Fibroblast of the conjunctiva (primary cell): ENCODE results near the gene ZNF787.
A peak's percentile ranks its signal among the peaks of the same experiment; 100 is the strongest.

ENCODE experiments used
- DNase-seq: peaks from one replicate; pipeline ENCODE4 v3.0.0-alpha.2; 2010; ENCODE audit warnings: low read depth

Gene ZNF787

DNA sequence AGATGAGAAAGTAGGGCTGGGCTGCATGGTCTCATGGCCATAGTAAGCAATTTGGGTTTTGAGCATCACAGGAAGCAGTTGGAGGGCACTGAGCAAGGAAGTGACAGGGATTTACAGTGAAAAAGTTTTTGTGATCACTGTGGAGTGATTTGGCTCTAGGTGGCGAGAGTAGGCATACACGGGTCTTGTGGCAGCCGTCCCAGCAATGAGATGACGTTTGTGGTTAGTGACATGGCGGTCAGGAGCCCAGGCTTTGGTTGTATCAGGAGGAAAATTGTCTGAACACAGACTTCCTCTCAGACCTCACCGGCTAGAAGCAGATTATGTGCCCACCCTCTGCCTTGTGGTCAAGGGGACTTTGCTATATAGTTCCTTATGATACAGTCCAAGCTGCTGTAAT, 23.3 kb upstream of the ZNF787 start:
- DNase-seq: no peak

DNA sequence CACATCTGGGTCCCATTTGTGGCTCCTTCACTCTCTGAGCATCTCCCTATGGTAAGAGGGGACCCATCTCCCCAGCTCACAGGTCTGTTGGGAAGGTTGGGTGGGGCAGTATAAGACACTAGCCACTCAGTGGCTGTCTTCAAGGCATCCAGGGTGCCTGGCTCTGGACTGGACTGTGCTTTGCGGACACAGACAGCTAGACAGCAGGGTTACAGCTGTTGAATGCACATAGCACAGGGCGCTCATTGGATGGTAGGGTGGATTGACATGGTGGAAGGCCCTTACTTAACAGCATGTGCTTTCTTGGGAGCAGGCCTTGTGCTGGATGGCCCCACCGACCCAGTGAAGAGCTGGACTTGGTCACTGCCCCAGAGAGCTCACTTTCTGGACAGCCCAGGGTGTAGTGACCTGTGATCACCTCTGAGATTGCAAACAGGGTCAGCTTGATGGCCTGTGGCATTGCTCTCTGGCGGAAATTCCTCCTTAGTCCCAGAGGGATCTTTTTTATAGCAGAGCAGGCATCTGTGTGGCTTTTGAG, 21.9 kb upstream of the ZNF787 start:
- no peak for DNase-seq

DNA sequence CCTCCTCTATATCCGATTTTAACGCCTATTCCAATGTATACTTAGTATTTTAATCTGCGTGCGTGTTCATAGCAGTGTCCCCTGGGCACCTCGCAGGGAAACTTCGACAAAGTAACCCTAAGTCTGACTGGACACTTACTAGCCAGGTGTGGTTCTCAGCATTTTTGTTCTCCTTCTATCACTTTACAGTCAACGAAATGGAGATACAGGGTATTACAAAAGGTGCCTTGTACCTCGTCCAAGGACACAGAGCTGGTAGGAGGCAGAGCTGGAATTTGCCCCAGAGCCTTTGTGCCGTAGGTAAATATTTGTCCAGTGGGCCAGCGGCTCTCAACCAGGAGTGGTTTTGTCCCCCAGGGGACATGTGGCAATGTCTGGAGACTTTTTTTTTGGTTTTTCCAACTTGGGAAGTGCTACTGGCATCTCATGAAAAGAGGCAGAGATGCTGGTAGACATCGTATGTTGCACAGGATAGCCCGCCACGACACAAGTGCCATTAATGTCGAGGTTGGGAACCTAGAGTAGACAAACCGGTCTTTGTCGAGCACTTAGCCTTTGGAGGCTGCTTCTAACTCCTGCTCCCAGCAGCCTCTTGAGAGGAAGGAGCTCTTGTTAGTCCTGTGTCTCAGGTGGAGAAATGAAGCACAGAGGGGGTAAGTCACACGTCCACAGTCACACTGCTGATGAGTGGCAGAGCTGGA, 21.1 kb upstream of the ZNF787 start:
- no peak for DNase-seq

DNA sequence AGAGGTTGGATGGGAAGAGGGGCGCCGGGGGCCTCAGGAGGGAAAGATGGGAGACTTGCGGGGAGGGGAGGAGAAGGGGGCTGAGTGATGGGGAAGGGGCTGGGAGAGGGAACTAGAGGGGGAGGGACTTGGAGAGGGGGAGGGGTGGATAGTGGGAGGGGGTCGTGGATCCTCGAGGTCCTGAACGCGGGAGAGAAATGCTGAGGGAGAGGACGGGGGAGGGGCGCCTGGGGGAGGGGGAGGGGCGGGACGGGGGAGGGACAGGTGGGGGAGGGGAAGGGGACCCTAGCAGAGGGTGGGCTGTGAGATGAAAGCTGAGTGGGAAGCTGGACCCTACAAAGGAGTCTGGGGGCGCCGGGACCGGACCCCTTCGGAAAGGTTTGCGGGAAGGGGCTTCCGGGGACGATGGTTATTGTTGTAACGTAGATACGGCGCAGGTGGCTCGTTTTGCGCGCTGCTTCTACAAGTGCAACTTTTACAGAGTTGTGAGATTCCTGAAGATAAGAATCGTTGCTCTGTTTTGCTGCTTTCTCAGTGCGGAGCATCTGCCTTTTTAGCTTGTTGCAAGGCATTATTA, 20.4 kb upstream of the ZNF787 start:
- DNase-seq: no peak

DNA sequence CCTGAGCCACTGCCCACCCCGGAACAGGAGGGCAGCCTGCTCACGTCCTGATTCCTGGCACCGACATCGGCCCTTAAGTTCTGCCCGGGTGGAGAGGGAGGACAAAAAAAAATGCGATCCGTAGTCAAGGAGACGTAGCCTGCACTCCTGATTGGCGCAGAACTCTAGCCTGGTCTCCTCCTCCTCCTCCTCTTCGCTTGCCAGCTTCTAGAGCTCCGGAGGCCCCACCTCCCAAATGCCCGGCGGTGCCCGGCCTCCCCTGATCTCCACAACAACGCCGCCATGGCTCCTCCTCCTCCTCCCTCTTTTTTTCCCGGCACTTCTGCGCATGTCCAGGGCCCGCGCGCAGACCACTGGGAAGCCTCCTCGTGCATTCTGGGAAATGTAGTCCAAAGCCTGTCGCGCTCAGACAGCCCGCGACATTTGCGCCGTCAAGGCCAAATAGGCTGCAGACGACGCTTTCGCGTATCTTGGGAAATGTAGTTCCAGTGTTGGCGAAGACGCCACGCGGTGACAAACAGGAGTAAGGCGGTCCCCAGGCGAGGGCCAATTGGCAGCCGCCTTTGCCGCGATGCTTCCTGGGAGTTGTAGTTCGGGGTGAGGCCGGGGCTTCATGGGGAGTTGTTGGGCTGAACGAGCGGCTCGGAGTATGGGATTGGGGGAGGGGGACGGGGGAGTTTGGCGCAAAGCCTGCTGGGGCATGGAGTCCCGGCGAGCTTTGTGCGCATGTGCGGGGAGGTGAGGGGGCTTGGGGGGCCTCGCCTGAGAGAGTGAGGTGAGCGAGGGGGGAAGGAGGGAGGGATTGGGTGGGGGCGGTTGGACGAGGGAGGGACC, 19.7 kb upstream of the ZNF787 start, which contains the start of gene ZNF444:
ZNF444 (plus strand) TSS at position 705 of the 834 bp plus-strand sequence. CDS start 5,625 bp downstream, outside the sequence.
- DNase-seq: peak; percentile 99

DNA sequence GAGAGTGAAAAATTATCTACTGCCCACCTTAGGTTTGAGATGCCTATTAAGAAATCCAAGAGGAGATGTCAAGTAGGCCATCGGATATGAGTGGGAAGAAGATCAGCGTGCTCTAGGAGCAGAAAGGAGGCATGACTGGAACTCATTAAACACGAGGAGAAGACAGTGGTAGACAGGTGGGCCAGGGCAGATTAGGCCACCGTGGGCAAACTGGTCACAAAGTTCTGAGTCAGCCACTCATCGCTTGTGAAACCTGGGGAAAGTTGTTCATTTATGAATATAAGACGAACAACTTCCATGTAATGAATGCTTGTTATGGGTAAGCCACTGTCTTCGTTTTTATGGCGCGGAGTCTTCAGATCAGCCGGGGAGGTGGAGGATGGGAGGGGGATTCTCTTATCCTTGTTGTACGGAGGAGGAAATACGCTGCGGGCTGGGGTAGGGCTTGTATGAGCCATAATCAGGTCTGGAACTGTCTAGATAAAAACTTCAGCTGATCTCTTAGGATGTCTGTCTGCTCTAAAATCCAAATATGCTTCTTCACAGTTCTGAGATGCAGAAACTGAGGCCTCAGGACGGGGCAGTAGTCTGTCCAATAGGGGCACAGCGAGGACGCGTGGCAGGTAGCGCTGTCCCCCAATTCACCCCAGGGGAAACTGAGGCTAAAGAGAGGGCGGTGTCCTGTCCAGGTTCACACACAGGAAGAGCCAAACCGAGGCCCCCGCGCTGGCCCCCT, 18.9 kb upstream of the ZNF787 start:
- no peak for DNase-seq

DNA sequence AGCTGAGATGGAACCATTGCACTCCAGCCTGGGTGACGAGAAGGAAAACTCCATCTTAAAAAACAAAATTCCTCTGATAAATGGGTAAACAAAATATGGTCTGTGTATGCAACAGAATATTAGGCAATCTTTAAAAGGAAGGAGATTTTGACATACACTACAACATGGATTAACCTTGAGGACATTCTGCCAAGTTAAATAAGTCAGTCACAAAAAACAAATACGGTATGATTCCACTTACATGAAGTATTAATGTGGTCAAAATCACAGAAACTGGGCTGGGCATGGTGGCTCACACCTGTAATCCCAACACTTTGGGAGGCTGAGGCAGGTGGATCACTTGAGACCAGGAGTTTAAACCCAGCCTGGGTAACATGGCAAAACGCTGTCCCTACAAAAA, 17.0 kb upstream of the ZNF787 start:
- no peak for DNase-seq

DNA sequence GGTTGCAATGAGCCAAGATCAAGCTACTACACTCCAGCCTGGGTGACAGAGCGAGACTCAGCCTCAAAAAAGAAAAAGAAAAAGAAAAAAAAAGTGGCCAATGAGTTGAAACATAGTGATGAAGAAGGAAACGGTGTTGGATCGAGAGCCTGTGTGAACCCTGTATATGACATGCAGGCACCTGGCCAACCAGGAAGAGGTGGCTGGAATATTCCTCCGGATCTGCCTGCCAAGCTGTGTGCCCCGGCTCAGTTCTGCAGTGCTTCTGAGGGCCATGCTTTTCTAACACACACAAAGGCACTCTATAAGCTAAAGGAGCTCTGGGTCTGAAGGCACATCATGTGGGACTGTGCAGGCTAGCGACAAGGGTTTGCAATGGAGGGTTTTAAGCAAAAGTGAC, 16.3 kb upstream of the ZNF787 start:
- no peak for DNase-seq

DNA sequence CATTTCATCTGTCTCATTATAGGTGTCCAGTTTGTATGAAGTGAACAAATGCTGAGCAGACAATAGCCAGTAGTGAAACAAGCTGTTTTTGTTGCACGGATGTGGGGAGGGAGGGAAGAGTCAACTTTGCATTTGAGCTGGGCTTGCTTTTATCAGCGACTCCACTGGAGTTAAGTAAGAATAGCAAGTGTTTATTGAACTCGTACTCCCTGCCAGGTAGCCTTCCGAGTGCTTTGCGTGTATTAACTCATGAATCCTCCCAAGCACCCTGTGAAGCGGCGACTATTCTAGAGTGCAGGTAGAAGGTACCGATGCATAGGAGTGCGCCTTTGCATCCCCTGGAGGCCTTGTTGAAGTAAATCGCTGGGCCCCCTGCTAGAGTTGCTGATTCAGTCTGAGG, 15.3 kb upstream of the ZNF787 start:
- DNase-seq: no peak

DNA sequence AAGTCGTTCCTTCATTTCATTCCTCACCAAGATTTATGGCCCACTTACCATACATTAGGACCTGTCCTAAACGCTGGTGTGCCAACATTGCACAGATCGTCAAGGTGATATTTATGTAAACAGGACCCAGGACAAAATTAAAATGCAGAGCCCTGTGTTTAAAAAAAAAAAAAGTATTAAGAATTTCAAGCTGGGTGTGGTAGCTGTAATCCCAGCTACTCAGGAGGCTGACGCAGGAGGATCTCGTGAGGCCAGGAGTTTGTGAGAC, 13.5 kb upstream of the ZNF787 start:
- DNase-seq: no peak

DNA sequence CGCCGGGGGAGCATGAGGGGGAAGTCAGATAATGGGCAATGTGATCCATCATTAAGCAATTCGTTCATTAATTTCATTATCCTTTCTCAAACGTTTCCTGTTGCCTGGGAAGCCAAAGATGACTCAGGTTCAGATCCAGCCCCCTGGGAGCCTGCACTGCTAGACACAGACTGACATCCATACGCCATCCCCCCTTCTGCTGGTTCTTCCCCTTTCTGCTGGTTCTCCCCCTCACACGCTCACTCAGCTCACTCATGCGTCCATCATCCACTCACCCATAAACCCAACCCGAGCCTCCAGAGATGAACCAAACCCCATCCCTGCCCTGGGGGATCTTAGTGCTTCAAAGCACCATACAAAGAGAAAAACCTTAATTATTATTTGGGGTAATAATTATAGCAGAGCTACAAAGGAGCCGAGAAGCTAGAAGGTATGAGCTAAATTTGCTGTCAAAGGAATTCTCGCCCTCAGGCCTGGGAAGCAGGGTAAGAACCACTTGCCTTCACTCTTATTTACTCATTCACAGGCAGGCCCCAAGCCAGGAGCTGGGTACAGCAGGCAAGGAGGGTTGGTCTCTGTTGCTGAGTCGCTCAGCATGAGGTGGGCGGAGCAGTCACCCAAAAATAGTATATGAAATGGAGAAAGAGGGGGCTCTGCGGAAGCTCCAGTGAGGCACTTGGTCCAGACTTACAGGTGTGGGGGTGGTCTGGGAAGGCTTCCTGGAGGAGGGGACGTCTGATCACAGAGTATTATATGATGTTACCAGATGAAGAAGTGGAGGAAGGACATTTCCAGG, 13.0 kb upstream of the ZNF787 start:
- DNase-seq: no peak

DNA sequence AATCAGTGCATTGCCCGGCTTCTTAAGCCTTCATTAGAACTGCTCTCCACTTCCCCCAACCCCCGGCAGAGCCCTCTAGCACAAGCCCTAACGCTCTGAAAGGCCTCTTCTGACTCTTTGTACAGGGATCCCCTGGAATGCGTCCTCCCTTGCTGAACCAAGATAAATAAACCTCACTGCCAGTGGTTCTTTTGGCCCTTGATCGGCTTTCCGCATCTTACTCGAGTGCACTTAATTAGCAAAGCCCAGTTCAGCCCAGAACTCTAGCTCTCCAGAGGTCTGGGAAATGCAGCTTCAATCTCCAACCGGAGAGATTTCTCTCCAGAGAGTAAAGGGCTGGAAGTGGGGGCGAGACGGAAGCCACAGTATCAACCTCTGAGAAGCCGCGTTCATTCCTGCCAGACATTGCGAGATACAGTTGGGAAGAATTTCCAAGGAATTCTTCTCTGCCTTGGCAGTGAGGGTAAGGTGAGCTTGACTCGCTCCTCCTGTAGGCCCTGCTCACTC, 11.3 kb upstream of the ZNF787 start:
- DNase-seq: peak; percentile 67

DNA sequence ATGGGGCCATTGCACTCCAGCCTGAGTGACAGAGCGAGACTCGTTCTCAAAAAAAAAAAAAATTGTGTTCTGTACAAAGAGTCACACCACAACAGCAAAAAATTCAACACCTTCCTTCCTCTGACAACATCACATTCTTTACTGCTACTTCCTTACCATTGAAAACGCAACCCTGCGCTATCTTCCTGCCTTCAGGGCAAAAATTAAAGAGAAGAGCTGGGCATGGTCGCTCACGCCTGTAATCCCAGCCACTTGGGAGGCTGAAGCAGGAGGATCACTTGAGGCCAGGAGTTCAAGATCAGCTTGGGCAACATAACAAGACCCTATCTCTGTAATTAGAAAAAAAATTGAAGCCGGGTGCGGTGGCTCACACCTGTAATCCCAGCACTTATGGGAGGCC, 10.6 kb upstream of the ZNF787 start:
- DNase-seq: no peak

DNA sequence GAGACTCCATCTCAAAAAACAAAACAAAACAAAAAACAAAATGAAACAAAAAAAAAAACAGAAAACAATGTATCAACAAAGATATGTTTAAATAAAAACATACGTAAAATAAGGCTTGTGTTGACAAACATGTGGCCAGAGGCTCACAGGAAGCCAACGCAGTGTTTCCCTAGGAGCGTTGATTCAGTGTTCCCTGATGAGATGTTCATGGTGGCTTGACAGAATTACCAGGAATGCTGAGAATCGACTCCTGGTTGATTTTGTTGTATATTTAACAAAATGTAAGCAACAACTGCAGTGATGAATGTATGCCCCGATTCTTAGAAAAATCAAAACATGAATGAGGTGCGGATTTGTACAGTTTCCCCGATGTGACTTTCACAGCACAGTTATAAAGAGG, 8.9 kb upstream of the ZNF787 start:
- DNase-seq: no peak

DNA sequence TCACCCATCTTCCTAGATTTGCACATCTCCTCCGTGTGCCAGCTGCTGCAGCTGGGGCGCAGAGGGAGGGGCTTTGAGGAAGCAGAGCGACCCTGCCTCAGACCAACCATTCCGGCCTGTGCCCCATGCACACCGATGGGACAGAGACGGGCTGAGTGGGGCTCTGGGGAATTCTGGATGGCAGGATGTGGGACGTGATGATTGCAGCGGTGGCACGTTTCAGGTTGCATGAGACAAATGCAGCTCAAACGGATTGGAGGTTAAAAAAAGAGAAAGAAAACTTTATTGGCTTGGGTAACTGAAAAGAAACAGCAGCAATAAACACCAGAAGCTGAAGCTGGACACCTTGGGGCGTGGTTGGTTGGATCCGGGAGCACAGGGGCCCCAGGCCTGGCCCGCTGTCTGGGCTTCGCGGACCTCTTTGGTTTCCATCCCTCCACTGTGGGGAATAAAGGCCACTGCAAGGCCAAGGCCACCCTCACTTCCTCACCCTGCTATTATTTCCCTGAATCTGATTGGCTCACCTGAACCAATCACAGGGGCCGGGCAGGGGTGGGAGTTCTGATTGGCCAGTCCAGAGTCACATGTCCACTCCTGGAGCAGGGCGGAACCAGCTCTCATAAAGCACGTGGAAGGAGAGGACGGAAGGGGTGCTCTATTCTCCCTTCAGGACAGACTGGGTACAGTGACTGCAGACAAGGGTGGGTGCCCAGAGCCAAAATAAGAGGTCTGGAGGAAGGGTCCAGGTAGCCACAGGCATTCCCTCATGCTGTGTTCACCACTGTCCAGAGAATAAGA, 6.1 kb upstream of the ZNF787 start:
- no peak for DNase-seq

DNA sequence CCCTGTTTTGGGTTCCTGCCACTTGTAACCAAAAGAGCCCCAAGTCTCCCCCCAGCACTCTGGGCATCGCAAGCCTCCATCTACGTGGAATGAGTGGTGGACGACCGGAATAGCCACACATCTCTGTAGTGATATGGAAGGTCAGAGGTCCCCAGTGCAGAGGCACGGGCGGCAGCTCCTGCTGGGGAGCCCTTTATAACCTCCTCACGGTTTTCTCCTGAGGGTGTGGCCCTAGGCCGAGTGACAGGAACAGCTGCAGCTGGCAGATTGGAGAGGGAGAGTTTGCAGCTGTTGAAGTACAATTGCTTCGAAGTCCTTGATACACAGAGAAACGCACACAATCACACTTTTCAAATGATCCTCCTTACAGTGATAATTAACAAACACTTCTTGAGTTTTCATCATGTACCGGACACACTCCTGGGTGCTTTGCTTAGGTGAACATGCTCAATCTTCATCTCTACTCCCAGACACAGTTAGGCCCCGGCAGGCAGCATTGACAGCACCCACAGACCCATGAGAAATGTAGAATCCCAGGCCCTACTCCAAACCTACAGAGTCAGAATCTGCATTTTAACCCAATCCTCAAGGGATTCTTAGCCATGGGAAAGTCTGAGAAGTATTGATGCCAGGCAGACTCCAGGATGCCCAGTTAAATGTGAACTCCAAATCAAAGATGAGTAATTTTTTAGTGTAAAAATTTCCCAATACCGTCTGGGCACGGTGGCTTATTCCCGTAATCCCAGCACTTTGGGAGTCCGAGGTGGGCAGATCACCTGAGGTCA, 4.9 kb upstream of the ZNF787 start:
- no peak for DNase-seq

DNA sequence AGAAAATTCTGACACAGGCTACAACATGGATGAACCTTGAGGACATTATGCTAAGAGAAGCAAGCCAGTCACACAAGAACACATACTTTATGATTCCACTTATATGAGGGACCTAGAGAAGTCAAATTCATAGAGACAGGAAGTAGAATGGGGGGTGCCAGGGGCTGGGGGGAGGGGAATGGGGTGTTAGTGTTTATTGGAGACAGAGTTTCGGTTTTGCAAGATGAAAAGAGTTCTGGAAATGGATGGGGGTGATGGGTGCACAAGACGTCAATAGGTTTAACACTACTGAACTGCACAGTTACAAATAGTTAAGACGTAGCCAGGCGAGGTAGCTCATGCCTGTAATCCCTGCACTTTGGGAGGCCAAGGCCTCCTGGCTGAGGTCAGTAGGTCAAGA, 3.5 kb upstream of the ZNF787 start:
- DNase-seq: no peak

DNA sequence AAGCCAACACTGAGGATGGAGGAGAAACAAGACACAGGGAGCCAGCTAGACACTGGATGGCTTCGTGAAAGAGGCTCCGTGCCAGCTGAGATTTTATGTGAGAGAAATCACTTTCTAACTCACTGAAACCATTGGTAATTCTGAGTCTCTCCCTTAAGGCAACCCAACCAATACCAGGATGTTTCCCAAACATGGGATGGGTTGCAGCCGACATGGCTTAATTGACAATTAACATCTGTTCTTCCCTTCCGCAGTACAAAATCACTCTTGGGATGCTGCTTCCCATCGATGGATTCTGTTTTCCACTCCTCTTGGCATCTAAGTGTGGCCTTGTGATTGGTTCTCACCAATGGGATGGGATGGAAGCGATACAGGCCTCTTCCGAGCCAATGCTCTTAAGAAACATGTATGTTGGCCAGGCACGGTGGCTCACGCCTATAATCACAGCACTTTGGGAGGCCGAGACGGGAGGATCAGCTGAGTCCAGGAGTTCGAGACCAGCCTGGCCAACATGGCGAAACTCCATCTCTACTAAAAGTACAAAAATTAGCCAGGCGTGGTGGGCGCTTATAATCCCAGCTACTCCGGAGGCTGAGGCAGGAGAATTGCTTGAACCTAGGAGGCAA, 2.3 kb upstream of the ZNF787 start:
- DNase-seq: no peak
